Nephron (organoid): ENCODE results near the gene MYO1A.

Experiments
- H3K27ac Mint-ChIP-seq, 3 experiments: 2 replicates each; pipeline ENCODE4 v1.8.0; 2020; ENCODE audit warnings: mixed read lengths in 3 of 3, mild to moderate bottlenecking in 2 of 3, moderate library complexity in 1 of 3
- H3K27me3 Mint-ChIP-seq: 2 replicates; pipeline ENCODE4 v1.8.0; 2021; ENCODE audit warnings: low read depth, mild to moderate bottlenecking, moderate library complexity, mixed read lengths
- H3K36me3 Mint-ChIP-seq: 2 replicates; pipeline ENCODE4 v1.8.0; 2020; ENCODE audit warnings: low read depth, mixed read lengths
- H3K4me1 Mint-ChIP-seq: 2 replicates; pipeline ENCODE4 v1.8.0; 2020; ENCODE audit warnings: mixed read lengths
- H3K4me3 Mint-ChIP-seq, 3 experiments: 2 replicates each; pipeline ENCODE4 v1.8.0; 2020; ENCODE audit warnings: mild to moderate bottlenecking in 3 of 3, mixed read lengths in 3 of 3, moderate library complexity in 2 of 3
- H3K9me3 Mint-ChIP-seq: 2 replicates; pipeline ENCODE4 v1.8.0; 2020; ENCODE audit warnings: mixed read lengths
- TF ChIP-seq, protein P1 (sequence below), 3 experiments: fragments of 200-600 bp; sonication (generic); IDR thresholded peaks; one replicate each; pipeline ENCODE4 v1.5.0; 2021; ENCODE audit warnings: antibody characterized with exemption in 3 of 3; ENCODE audit not compliant: unreplicated experiment in 3 of 3

MYO1A gene

DNA sequence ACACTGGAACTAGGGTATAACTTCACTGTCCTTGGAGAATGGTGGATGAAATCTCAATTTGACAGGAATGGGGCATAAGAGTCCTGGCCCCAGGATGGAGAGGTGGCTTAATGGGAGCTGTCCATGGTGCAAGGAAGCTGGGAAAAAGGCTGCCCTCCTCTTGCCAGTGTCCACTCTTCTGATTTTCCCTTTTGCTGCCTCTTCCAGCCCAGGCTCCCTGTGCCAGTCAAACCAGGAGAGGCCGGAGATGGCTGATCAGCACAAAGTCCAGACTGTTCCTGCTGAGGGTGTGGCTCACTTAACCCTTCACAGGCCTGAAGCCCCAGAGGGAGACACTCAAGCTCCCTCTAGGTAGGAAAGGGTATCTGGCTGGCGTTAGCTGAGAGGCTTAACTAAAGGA, at the start of gene MYO1A:
Gene MYO1A, minus strand, starts transcription at position 240 of the 400 bp plus-strand sequence. CDS start 1,806 bp downstream, outside the sequence.
- no peak within 1 kb of the TSS for H3K4me3 Mint-ChIP-seq
- H3K27me3 Mint-ChIP-seq: peaks cover 24% of the 10 kb centered on the region
- no peaks in the 10 kb centered on the region for H3K9me3 Mint-ChIP-seq
- peaks cover 5% of the 10 kb centered on the region for H3K36me3 Mint-ChIP-seq
- H3K4me1 Mint-ChIP-seq: peaks cover 21% of the 10 kb centered on the region
- TF ChIP-seq, protein P1, sequence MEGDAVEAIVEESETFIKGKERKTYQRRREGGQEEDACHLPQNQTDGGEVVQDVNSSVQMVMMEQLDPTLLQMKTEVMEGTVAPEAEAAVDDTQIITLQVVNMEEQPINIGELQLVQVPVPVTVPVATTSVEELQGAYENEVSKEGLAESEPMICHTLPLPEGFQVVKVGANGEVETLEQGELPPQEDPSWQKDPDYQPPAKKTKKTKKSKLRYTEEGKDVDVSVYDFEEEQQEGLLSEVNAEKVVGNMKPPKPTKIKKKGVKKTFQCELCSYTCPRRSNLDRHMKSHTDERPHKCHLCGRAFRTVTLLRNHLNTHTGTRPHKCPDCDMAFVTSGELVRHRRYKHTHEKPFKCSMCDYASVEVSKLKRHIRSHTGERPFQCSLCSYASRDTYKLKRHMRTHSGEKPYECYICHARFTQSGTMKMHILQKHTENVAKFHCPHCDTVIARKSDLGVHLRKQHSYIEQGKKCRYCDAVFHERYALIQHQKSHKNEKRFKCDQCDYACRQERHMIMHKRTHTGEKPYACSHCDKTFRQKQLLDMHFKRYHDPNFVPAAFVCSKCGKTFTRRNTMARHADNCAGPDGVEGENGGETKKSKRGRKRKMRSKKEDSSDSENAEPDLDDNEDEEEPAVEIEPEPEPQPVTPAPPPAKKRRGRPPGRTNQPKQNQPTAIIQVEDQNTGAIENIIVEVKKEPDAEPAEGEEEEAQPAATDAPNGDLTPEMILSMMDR (IDR thresholded peaks at IDR 0.05; ENCODE audit: unreplicated experiment in 3 of 3): no peak
- H3K27ac Mint-ChIP-seq: no peak within 1 kb of the TSS

DNA sequence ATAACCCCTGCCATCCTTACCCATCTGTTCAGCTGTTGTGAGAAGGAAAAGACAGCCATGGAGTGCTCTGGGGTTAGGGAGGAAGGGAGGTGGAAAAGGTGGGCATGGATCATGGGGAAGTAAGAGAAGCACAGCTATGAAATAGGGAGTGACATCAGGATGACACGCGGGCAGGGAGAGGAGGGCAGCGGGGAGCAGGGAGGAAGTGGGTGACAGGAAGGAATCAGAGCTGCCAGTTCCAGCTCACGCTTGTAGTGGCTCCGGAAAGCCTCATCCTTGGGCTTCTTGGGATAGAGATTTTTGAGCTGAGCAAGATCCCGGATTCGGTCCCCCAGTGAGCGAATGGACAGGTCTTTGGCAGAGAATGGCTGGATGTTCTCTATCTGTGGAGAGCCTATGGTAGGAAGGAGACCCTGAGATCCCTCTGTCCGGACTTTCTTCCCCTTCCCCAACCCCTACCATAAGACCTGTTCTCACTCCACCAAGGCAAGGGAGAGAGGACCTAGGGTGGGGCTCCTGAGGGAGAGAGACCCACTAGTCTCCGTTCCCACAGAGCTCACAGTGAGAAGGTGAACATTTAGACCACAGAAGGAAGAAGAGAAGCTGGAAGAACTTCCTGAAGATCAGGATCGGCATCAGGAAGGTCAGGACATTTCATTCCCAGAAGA, 49.3 kb upstream of the MYO1A start:
- Mint-ChIP-seq H3K4me1 (peaks cover 43% of the 10 kb centered on the region), H3K9me3 (no peaks in the 10 kb centered on the region), H3K36me3 (peaks cover 66% of the 10 kb centered on the region), H3K27me3 (no peaks in the 10 kb centered on the region), H3K4me3 (no peak overlapping the region), H3K27ac (peak overlapping the region; percentile 5 to 55 (median 46))
- TF ChIP-seq, protein P1 (IDR thresholded peaks at IDR 0.05; ENCODE audit: unreplicated experiment in 3 of 3): no peak

DNA sequence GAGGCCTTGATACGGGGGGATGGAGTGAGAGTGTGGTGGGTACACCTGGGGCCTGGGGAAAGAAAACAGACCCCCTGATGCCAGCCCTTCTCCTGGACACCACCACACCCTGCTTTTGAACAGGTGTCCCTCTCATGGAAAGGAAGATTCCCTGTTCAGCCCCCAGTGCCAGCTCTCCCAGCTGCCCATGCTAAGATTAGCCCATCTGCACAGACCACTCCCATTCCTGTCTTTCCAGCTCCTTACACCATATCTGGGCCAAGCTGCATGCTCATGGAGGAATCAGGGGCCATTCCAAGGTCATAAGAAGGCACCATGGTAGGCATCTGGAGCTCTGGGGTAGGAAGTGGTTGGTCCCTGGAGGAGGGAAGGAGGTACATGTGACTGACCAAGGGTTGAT, 48.6 kb upstream of the MYO1A start:
- Mint-ChIP-seq H3K27ac (peak overlapping the region in 1 of 3 experiments; percentile 46), H3K27me3 (no peaks in the 10 kb centered on the region), H3K4me1 (peaks cover 49% of the 10 kb centered on the region), H3K9me3 (no peaks in the 10 kb centered on the region), H3K4me3 (no peak overlapping the region), H3K36me3 (peaks cover 69% of the 10 kb centered on the region)
- TF ChIP-seq, protein P1 (IDR thresholded peaks at IDR 0.05; ENCODE audit: unreplicated experiment in 3 of 3): no peak

DNA sequence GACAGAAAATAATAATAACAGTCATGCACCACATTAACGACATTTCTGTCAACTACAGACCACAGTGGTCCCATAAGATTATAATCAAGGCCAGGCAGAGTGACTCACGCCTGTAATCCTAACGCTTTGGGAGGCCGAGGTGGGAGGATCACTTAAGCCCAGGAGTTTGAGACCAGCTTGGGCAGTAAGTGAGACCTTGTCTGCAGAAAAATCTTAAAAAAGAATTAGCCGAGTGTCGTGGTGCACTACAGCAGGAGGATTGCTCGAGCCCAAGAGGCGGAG, 47.6 kb upstream of the MYO1A start:
- peak overlapping the region in 2 of 3 experiments; percentile 30 to 92 for H3K27ac Mint-ChIP-seq
- TF ChIP-seq, protein P1 (IDR thresholded peaks at IDR 0.05; ENCODE audit: unreplicated experiment in 3 of 3): no peak
- no peaks in the 10 kb centered on the region for H3K9me3 Mint-ChIP-seq
- no peaks in the 10 kb centered on the region for H3K27me3 Mint-ChIP-seq
- peaks cover 56% of the 10 kb centered on the region for H3K4me1 Mint-ChIP-seq
- H3K36me3 Mint-ChIP-seq: peaks cover 75% of the 10 kb centered on the region
- H3K4me3 Mint-ChIP-seq: no peak overlapping the region

DNA sequence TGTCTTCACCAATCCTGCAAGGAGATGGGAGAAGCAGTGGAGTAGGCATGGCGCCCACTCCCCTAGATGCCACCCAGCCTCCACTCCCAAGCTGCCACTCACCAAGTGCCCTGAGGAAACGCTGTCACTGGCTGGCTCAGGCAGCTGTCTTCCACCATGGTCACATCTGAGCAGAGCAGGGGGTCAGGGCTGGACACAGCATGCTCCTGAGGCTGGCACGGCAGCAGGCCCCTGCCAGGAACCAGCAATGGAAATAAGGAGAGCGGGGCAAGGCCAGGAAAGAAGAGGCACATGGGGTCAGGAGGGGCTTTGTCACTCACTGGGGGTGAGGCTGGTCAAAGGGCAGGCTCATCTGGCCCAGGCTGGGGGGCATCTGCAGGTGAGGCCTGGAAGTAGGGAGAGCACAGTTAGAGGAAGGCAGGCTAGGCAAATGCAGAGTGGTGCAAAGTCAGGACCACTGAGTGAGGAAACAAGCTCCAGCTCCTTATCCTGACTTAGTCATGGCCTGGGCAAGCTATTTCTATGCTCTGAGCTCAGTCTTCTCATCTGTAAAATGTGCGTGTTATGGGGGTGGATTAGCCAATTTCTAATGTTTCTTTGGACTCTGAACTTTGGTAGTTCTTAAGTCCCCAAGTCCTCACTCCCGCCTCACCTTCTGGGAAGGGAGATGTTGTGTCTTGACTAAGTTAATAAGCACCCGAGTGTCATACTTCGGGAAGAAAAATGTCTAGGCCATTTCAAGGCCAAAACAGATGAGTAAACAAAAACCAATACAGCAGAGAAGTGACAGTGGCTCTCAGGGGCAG, 47.0 kb upstream of the MYO1A start:
- no peaks in the 10 kb centered on the region for H3K9me3 Mint-ChIP-seq
- H3K4me1 Mint-ChIP-seq: peaks cover 62% of the 10 kb centered on the region
- H3K36me3 Mint-ChIP-seq: peaks cover 76% of the 10 kb centered on the region
- H3K27me3 Mint-ChIP-seq: no peaks in the 10 kb centered on the region
- TF ChIP-seq, protein P1 (IDR thresholded peaks at IDR 0.05; ENCODE audit: unreplicated experiment in 3 of 3): no peak
- H3K4me3 Mint-ChIP-seq: no peak overlapping the region
- peak overlapping the region in 2 of 3 experiments; percentile 30 to 92 for H3K27ac Mint-ChIP-seq
